Endothelial cell (in vitro differentiated cells): Measurements from ENCODE around the gene CEACAM3. TPM values are rescaled to one million over a fixed set of nuclear protein-coding genes. Genes with fewer than 3 reads are reported as not detected.

ENCODE experiments used
- DNase-seq: peaks from one replicate; pipeline ENCODE4 v3.0.0; 2021; ENCODE audit warnings: low spot score
- H3K27ac Mint-ChIP-seq: one replicate; pipeline ENCODE4 v1.8.0; 2021; ENCODE audit warnings: mixed read lengths, inconsistent platforms; ENCODE audit not compliant: unreplicated experiment
- H3K27me3 Mint-ChIP-seq: one replicate; pipeline ENCODE4 v1.8.0; 2021; ENCODE audit warnings: mild to moderate bottlenecking, moderate library complexity, mixed read lengths, inconsistent platforms; ENCODE audit not compliant: unreplicated experiment
- H3K36me3 Mint-ChIP-seq: one replicate; pipeline ENCODE4 v1.8.0; 2021; ENCODE audit warnings: mild to moderate bottlenecking, low read depth, mixed read lengths, inconsistent platforms; ENCODE audit not compliant: unreplicated experiment
- H3K4me1 Mint-ChIP-seq: one replicate; pipeline ENCODE4 v1.8.0; 2021; ENCODE audit warnings: mild to moderate bottlenecking, mixed read lengths, inconsistent platforms; ENCODE audit not compliant: unreplicated experiment
- H3K4me3 Mint-ChIP-seq: one replicate; pipeline ENCODE4 v1.8.0; 2021; ENCODE audit warnings: mild to moderate bottlenecking, mixed read lengths, inconsistent platforms; ENCODE audit not compliant: unreplicated experiment
- H3K9me3 Mint-ChIP-seq: one replicate; pipeline ENCODE4 v1.8.0; 2021; ENCODE audit warnings: mixed read lengths, inconsistent platforms; ENCODE audit not compliant: unreplicated experiment
- CTCF ChIP-seq: fragments of 200-600 bp; sonication (generic); IDR thresholded peaks from one replicate; pipeline ENCODE4 v1.5.0; 2021; ENCODE audit warnings: antibody characterized with exemption; ENCODE audit not compliant: unreplicated experiment
- total RNA-seq: library from RNA; stranded (reverse); fragmentation: NEBNext Ultra II Directional; extraction: Animal tissue kit (Norgen Biotek cat#: 25700); gene quantifications from one replicate; pipeline ENCODE4 v1.2.1, GENCODE V29; 2021; ENCODE audit not compliant: unreplicated experiment

Gene CEACAM3
- total RNA-seq, 1 donor from 2014 or later, result not detected

DNA sequence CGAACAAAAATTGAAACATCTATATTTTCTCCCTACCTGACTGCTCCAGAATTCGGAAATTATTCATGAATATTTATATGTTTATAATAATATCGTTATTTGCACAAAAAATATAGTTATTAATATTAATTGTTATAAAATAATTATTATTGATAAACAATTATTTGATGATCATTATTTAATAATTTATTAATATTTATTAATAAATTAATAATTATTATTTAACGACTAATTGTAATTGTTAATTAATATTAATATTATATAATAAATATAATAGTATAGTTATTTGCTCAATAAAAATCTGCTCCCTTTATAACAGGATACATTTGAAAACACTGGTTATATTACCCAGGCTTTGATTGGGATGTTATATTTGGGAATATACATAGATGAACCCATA is 26.8 kb upstream of the CEACAM3 start:
- no peak overlapping the region for H3K27ac Mint-ChIP-seq
- no peak overlapping the region for H3K4me3 Mint-ChIP-seq
- no peaks in the 10 kb centered on the region for H3K36me3 Mint-ChIP-seq
- no peak for DNase-seq
- H3K9me3 Mint-ChIP-seq, result no peaks in the 10 kb centered on the region
- no peaks in the 10 kb centered on the region for H3K4me1 Mint-ChIP-seq
- no peaks in the 10 kb centered on the region for H3K27me3 Mint-ChIP-seq
- TF ChIP-seq CTCF, result no peak

GRCh38 chr19:41771410-41771809 is 25.0 kb upstream of the CEACAM3 start:
- no peak overlapping the region for H3K4me3 Mint-ChIP-seq
- no peak for DNase-seq
- H3K36me3 Mint-ChIP-seq, result no peaks in the 10 kb centered on the region
- no peaks in the 10 kb centered on the region for H3K4me1 Mint-ChIP-seq
- no peaks in the 10 kb centered on the region for H3K27me3 Mint-ChIP-seq
- H3K9me3 Mint-ChIP-seq, result no peaks in the 10 kb centered on the region
- no peak overlapping the region for H3K27ac Mint-ChIP-seq
- TF ChIP-seq CTCF, result no peak

GRCh38 chr19:41774515-41774980 is 21.8 kb upstream of the CEACAM3 start:
- Mint-ChIP-seq H3K4me1 (no peaks in the 10 kb centered on the region), H3K4me3 (no peak overlapping the region), H3K36me3 (no peaks in the 10 kb centered on the region), H3K27ac (no peak overlapping the region), H3K27me3 (no peaks in the 10 kb centered on the region), H3K9me3 (no peaks in the 10 kb centered on the region)
- DNase-seq, result no peak
- no peak for TF ChIP-seq CTCF

- H3K4me1 Mint-ChIP-seq, result no peaks in the 10 kb centered on the region
- no peaks in the 10 kb centered on the region for H3K9me3 Mint-ChIP-seq
- no peak for TF ChIP-seq CTCF
- no peak overlapping the region for H3K27ac Mint-ChIP-seq
- DNase-seq, result no peak
- no peak overlapping the region for H3K4me3 Mint-ChIP-seq
- no peaks in the 10 kb centered on the region for H3K36me3 Mint-ChIP-seq
- H3K27me3 Mint-ChIP-seq, result no peaks in the 10 kb centered on the region
Observed at GRCh38 chr19:41776700-41777099, 19.7 kb upstream of the CEACAM3 start.

GRCh38 chr19:41783612-41784011 is 12.8 kb upstream of the CEACAM3 start:
- H3K4me1 Mint-ChIP-seq, result no peaks in the 10 kb centered on the region
- no peak overlapping the region for H3K4me3 Mint-ChIP-seq
- H3K27ac Mint-ChIP-seq, result no peak overlapping the region
- no peak for DNase-seq
- H3K27me3 Mint-ChIP-seq, result peaks cover 3% of the 10 kb centered on the region
- H3K9me3 Mint-ChIP-seq, result no peaks in the 10 kb centered on the region
- TF ChIP-seq CTCF, result no peak
- H3K36me3 Mint-ChIP-seq, result no peaks in the 10 kb centered on the region
